Measurements from ENCODE around the gene MRPL33. TPM values are rescaled to one million over a fixed set of nuclear protein-coding genes. Genes with fewer than 3 reads are reported as not detected.

Gene MRPL33
- total RNA-seq, 1 experiment from 2014 or later, result 66.8 TPM

GRCh38 chr2:27729614-27730013 is 41.9 kb upstream of the MRPL33 start:
- Histone ChIP-seq H3K27me3 (ENCODE audit: insufficient read depth, low read length) (no peaks in the 10 kb centered on the region; the same call in 1 of the 2 replicates), H2BK120ac (ENCODE audit: low read depth, low read length, poor library complexity, severe bottlenecking) (no peak overlapping the region), H2AK5ac (ENCODE audit: insufficient read length, low read length) (no peak overlapping the region), H3K9ac (ENCODE audit: extremely low read depth, insufficient read length, low read length) (no peak overlapping the region), H3K79me1 (ENCODE audit: insufficient read depth, low read depth, low read length, poor library complexity, severe bottlenecking) (no peaks in the 10 kb centered on the region), H2BK12ac (ENCODE audit: insufficient read length, low read depth, low read length) (no peak overlapping the region), H3K56ac (ENCODE audit: insufficient read length, low read depth, low read length) (no peak overlapping the region), H4K8ac (replicated peaks; ENCODE audit: insufficient read length, low read depth, low read length) (no peak overlapping the region), H3K14ac (ENCODE audit: insufficient read depth, low read length) (no peak overlapping the region), H3K27ac (ENCODE audit: insufficient read length, low read depth, low read length) (no peak overlapping the region), H4K5ac (ENCODE audit: insufficient read length, low read depth, low read length) (no peak overlapping the region), H2AFZ (ENCODE audit: low read length) (no peak overlapping the region), H3K79me2 (ENCODE audit: insufficient read depth, low read length) (no peaks in the 10 kb centered on the region), H4K91ac (ENCODE audit: insufficient read length, low read depth, low read length) (no peak overlapping the region), H3K4me2 (ENCODE audit: insufficient read depth, insufficient read length, low read length) (no peak overlapping the region), H3K4me1 (ENCODE audit: insufficient read depth, low read length) (peaks cover 2% of the 10 kb centered on the region), H4K20me1 (ENCODE audit: control insufficient read depth, insufficient read depth, insufficient read length) (no peaks in the 10 kb centered on the region), H3K23ac (ENCODE audit: insufficient read length, low read depth, low read length) (no peak overlapping the region), H3K9me3 (ENCODE audit: control insufficient read depth, low read depth, low read length) (no peaks in the 10 kb centered on the region), H2BK5ac (ENCODE audit: insufficient read length, low read length) (no peak overlapping the region), H3K23me2 (ENCODE audit: insufficient read length, low read depth, low read length, poor library complexity, severe bottlenecking) (no peaks in the 10 kb centered on the region), H3K4ac (ENCODE audit: low read depth, low read length) (no peak overlapping the region), H3T11ph (ENCODE audit: low read length) (no peak overlapping the region), H2BK20ac (ENCODE audit: low read depth, low read length, poor library complexity, severe bottlenecking) (no peak overlapping the region), H3K18ac (ENCODE audit: insufficient read length, low read depth, low read length) (no peak overlapping the region), H2BK15ac (ENCODE audit: low read depth, low read length) (no peak overlapping the region)
- Mint-ChIP-seq H3K4me1 (peaks cover 11 to 12% of the 10 kb centered on the region in 2 experiments), H3K27ac (no peak overlapping the region), H3K9me3 (no peaks in the 10 kb centered on the region), H3K4me3 (no peak overlapping the region), H3K27me3 (ENCODE audit: low read depth) (no peaks in the 10 kb centered on the region), H3K36me3 (ENCODE audit: insufficient read depth in 1 of 3, low read depth in 3 of 3) (no peaks in the 10 kb centered on the region)
- no peak for DNase-seq
- WGBS (ENCODE audit: extremely low coverage, insufficient read length, low lambda C conversion rate), result no CpG with 5 or more reads among the region's 4 CpGs
- no peak for TF ChIP-seq CTCF (conservative IDR thresholded peaks at IDR 0.05)

All from H9 (cell line).